GM19328 (cell line): Measurements from ENCODE around the gene HIVEP2.
A peak's percentile ranks its signal among the peaks of the same experiment; 100 is the strongest.

Experiments used
- ATAC-seq: cut with Tn5 transposase; IDR thresholded peaks from one replicate; pipeline ENCODE4 v1.9.1; 2021; ENCODE audit warnings: mild to moderate bottlenecking, moderate library complexity; ENCODE audit not compliant: unreplicated experiment

Gene HIVEP2

DNA sequence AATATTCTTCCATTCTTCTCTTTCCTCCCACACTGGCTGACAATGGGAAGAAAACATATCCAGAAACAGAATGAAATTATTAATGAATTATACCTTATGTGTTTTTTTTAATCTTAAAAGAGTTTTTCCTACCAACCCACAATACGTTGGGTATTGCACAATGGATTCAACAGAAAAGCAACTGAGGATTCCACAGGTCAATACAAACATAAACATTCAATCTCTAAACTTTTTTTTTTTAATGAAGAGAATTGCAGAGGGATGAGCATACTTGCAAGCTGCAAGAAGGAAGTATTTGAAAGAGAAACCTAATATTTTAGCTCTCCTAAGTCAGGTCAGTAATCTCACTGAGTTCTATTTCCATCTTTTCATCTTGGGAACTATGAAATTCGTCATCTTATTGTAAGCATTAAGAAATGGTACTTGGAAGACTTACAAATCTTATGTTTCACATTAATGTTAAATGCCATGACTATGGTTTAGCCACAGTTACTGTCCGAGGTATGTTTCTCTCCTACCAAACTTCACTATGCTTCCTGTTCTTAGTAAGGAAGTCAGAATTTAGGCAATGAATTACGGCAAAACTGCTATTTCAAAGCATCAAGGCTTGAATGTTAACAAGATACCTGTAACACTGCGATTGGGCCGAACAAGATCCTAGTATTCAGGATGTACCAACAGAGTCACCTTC, 100.8 kb downstream of the HIVEP2 start:
- ATAC-seq = no peak

DNA sequence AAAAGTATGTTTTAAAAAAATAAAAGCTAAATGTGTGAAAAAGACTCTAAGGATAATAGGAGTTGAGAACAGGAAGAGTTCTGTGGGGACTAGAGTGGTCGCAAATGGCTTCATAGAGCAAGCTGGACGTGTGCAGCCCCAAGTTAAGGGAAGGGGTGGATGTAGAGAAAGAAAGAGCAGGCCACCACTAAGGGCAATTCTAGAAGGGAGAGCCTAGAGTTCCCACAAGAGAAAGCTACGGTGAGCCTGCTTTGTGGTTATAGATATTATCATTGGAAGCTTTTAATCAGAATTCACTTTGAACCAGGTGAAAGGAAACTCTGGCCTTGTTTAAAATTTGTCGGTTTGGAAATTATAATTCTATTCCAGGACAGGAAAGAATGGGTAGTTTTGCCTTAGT, 101.6 kb downstream of the HIVEP2 start:
- ATAC-seq = no peak

DNA sequence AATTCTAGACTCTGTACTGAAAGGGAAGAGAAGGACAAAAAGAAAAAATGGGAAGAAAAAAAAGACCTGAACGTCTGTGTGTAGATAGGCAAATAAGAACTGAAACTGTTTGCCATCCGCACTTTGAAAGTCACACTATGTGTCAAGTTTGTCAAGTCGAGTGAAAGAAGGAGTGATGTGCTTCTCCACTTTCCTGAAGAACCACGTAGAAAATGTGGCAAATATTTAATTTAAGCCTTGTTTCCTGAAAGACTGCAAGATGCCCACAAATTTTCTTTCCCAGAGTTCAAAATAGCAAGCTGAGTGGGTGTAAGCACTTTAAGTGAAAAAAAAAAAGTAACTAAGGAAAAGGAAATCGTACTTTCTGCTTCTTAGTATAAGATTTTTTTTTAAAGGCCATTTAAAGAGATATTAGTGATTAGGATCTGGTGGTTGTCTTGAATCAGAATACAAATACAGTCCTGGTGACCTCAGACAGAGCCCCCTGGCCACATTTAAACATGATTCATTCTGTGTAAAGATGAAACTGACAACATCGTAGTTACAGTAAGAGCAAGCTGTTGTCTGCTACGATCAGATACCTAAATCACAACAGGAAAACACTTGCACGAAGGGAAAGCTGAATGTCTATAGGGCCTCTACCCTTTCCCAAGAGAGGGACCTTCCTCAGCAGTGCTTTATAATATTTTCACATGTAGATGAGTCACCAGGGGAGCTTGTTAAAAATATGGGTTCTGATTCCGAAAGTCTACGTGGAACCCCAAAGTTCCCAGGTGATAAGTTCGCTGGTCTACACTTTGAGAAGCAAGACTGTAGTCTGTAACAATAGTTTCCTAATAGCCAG, 102.3 kb downstream of the HIVEP2 start:
- peak; percentile 48 for ATAC-seq

DNA sequence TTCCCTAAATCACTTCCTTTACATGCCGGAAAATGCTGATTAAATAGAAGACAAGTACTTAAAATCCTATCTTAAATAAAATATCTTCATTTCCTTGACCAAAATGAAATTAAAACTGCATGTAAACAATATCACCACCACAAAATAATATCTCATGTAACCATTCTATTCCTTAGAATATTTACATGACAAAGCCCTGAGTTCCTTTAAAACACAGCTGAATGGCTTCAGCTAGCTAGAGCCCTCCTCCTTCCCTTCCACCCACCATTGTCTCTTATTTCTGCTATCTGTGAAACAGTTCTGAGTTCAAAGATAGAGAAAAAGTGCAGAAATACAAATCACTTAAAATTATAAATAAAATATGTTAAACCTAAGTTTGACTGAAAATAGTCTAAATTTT, 103.1 kb downstream of the HIVEP2 start:
- ATAC-seq = no peak

DNA sequence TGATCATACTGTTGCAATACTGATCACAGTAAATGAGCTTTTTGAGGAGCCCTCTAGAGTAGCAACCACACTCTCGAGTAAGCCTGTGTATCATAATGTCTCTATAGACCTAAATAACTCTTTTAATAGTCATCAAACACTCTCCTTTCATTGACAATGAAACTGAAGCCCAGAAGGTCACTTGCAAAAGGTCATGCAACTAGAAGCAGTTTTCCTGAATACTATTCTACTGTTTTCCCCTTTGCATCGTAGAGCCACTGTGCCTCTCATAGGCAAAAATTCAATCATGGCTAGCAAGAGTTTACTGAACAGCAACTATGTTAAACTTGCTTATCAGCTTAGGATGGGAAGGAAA, 105.3 kb downstream of the HIVEP2 start:
- no peak for ATAC-seq

DNA sequence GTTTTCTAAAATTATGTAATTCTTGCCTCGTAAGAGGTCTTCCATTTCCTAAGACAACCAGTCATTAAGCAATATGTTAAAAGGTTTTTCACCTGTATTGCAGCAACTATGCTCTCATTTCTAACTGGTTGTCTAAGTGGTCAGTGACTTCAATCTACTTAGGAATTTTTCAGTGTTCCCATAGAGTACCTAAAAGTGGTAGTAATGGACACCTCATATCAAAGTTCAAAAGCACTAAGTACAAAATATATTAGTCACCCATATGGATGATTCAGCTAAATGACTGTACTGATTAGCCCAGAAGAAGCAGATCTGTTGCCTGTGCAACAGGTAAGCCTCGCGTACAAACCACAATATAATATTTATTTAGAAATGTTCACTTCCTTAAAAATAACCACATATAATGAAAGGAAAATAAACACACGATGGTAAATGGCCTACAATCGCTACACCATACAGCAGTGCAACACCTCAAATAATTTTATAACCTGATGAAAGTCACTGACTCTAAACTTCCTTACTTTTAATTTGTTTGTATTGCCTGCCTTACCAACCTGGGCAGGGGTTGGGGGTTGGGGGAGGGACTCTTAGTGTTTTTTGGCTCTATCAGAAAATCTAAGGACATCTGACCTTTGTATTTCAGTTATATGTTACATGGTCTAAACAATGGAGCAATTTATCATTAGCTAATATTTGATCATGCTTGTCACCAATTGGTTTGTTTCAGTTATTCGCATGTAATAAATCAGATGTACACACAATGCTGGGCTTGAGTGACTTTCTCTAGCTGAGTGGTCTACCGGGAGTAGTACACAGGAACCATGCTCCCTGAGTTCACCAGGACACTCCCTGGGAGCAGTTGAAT, 105.9 kb downstream of the HIVEP2 start:
- no peak for ATAC-seq

DNA sequence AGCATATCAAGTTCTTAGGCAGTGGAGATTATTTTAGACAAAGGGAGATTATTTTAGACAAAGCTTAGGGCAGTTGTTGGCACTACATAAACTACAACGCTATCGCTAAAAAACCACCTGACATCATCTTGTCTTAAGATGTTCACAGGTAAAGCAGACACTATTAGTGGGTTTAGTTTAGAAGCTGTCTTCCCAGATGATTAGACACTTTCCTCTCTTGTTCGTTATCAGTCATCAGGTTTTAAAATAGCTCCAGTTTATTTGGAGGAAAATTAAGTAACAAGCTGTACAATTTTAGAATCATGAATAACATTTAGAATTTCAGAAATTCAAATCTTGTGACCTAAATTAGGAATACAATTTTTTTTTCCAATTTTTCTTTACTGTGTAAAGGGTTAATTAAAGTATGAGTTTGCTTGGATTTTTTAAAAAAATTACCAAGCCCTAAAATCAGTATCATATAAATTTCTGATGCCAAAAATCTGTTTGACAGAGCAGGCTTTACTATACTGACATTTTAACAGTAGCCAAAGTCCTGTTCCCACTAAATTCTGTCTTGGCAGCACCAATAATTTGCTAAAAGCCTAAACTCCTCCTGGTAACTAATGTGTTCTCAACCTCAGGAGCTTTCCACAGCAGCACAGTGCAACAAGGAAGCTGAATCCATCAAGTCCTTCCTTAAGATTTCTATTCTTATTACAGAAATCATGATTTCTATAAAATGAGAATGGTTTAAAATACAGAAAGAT, 109.0 kb downstream of the HIVEP2 start:
- no peak for ATAC-seq

DNA sequence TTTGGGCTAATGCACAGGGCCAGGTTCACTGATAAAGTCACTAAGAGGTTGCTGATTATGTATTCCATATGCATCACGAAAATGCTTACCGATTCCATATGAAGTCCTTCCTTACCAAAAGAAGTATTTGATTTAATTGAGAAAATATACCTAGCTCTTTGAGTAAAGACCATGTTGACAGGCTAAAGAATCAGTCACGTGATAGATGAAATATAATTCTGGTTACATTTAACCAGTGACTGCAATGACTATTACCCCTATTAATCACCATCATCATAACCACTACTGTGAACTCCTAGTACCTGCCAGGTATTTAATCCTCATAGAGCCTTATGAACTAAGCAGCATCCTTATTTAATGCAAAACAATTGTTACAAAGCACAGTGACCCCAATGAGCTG, 110.1 kb downstream of the HIVEP2 start:
- ATAC-seq = no peak

DNA sequence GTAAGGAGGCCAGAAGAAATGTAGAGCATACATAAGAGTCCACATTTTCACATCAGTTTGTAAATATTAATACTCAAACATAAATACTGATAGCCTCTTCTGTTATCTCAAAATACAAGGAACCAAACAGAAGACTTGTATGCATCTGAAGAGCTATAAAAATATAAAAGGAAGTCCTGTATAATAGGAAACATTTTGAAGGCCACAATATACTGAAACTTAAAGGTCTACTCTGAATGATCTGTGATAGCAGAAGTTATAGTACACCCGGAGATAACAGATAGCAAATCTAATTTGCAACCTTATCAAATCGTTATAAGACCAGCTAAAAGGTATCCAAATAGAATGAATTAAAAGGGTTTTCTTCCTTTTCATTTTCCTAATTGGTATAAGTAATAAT, 111.2 kb downstream of the HIVEP2 start:
- no peak for ATAC-seq

DNA sequence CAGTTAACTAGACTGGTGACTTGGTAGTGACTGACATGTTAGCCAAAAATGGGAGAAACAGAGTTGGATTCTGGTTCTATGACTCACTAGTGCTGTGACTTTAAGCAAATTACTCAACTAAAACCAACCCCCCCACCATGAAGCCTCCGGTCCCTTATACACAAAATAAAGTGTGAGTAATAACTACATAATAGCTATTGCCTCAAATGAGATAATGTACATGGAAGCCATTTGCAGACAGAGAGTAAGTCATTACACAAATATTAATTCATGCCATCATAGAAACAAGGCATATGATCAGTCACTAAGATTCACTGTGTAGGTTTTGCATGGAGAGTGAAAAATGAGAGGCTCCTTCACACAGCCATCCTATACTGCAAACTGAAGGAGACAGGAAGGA, 111.9 kb downstream of the HIVEP2 start:
- no peak for ATAC-seq

DNA sequence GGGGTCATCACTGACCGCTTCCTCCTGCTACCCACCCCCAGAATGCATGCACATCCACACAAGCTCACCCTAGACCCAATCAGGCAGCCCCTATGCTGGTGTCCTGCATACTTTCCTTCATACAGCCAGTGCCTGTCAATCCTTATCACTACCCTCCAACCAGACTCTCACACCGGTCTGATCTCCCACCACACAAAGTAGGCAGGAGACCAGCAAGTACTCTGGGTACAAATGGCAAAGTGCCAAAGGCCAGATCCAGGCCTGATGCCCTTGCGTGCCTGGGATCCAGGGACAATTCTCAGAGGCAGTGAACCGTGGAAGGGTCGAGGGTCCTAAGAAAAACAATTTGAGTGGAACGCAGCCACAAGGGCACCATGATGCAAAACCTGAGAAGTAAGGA, 114.2 kb downstream of the HIVEP2 start:
- ATAC-seq = no peak

DNA sequence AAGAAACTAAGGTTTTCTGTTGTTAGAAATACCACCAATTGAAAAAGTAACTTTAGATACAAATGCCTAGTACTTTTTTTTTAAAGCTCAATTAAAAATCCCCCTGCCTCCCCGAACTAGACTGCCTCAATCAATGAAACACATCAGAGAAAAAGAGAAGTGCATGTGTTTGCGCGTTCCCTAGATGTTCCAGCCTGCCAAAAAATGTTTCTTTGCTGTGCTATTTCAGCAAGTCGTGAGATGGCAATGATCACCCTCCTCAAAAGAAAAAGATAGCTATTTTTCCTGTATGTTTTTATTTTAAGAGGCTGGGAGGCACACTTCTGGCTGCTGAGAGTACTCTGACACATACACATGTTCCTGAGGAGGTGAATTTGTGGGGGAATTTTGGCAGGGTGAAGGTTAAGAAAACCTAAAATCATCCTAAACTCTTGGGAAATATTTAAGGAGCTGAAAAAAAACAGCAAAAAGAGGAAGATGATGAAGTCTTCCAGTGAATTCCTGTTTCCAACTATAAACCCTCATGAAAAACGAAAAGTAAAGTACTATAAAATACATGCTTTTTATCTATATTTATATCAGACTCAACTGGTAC, 114.8 kb downstream of the HIVEP2 start:
- ATAC-seq = no peak

DNA sequence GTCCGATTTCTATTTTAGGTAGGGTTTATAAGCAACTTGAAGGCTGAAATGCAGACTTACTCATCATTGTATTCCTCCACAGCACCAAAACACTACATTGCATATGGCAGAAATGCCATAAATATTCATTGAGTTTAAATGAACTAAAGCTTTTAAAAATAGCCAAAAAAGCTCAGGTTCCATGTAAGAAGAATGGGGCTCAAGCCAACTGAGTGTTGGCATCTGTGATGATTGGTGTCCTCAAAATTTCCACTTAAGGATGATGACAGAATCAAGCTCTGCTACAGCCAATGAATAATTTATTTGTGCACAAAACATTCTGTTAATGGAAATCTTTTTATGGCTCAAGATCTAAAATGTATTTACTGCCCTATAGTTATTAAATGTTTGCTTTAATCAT, 115.4 kb downstream of the HIVEP2 start:
- ATAC-seq = no peak

DNA sequence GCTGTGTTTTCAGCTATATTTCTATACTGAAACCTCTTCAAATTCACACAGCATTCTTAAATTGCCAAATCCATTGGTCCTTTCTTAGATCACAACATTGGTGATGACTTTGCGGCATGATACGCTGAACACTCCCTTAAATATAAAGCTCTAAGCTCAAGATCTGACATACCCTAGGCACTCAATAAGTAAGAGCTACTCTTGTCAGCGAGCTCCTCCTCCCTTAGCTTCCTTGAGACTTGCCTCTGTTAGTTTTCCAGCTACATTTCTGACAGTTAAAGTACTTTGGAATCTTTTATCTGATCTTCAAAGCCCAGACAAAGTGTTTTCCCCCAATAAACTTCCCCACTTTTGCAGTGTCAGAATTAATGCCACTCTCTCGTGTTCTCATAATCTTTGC, 117.0 kb downstream of the HIVEP2 start:
- no peak for ATAC-seq

DNA sequence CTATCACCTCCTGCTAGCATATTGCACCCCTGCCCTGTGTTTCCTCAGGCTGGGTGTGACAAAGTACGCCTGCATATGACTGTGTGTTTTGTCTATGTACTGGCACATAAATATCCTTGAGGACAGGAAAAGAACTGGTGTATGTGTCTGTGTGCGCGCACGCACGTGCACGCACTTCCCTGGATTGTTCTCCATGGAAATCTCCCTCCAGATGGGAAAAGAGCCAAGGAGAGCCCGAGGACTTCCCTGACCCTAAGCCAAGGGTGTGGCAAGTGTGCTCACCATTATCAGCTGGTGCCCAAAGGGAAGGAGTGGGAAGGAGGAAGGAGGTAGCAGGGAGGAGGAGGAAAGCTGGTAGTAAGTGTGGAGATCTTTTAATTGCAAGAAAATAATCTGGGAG, 117.6 kb downstream of the HIVEP2 start:
- no peak for ATAC-seq

DNA sequence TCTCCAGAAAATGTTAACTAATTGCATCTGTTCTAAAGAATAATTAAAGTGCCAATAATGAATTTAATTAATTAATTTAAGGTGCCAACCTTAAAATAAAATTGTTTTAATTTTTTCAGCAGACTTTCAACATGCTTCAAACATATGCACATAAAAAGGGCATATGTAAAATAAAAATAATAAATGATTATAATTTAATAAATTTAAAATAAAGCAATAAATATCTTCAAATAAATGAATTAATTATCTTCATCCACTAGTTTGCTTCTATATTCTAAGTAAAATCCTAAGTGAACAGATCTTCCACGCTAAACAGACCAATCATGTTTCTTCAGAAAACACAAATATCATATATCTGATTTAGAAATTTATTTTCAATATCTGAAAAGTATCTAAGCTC, 119.2 kb downstream of the HIVEP2 start:
- no peak for ATAC-seq

DNA sequence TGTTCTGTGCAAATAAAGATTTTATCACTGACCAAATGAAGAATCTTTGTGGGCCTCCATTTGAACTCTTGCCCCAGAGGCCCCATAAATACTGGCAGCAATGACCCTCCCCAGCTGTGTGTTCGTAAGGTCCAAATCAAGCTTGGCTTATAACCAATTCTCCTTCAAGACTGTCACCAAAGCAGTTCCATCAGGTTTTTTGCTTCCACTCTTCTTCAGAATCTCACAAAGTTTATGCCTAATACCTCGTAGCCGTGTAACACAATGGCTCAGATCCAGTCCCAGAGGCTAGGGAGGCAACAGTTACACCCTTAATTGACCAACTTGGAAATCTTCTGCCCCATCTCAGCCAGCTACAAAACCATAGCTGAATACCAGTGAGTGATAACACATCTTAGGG, 120.5 kb downstream of the HIVEP2 start:
- ATAC-seq = no peak

DNA sequence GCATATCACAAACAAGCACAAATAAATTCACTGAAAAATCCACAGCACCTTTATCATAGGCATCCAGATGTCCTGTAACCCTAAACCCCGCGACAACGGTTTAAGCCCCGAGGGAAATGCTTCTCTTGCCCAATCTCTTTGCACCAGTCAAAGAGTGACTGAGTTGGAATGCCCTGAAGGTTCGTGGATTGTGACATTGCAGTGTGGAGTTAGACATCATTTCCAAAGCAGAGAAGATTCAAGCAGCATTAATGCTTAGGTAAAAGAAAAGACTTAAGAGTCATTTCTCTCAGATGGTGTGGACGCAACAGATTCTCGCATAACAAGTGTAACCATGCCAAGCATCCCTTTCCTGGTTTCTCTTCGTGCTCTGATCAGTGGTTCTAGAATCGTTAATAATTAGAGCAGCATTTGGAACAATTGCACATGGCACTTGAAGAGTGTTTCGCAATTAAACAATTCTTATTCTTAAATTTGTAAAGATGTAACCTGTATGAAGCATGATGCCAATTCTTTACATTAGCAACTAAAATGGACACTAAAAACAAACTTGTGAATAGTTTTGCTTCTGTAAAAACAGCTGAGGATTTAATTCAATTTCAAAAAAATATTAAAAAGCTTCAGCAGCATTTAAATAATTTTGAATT, 121.6 kb downstream of the HIVEP2 start:
- ATAC-seq = no peak

DNA sequence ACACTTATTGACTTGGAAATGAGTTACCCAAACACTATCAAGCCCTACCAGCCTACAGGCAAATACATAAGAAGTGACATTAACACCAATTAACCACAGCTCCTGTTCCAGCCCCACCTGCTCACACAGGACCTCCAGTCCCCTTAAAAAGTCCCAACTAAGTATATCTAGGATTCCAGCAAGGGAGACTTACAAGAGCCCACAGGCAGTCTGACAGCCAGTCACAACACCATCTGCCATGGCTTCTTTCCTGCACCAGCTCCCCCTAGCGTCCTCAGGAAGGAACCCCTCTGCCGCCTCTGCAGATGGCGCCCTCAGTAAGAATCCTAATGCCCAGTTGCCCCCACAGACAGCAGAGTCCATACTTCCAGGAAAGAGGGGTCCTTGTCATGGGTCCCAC, 122.1 kb downstream of the HIVEP2 start:
- no peak for ATAC-seq

DNA sequence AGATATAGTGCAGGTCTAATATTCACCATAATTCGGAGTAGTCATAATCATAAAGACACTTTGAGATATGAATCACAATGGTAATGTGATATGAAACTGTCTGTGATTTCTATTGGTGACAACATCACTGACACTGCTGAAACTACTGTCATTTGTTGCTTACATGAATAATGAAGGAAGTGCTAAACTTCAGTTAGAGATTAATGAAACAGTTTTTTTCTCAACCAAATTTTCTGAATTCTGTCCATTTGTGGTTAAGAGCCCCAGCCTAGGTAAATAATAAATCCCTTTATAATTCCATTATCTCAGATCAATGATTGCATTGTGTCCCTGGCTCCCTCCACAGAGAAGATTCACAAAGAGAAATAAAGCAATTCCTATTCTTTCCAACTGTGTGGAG, 122.6 kb downstream of the HIVEP2 start:
- no peak for ATAC-seq
